Kidney tubule cell (primary cell): Measurements from ENCODE around the gene SPNS3.

Source experiments
- DNase-seq: peaks from one replicate; pipeline ENCODE4 v3.0.0-alpha.2; 2018; ENCODE audit warnings: low spot score

SPNS3 gene

GRCh38 chr17:4465786-4466185 lies 32.0 kb downstream of the SPNS3 start:
- DNase-seq, result no peak

GRCh38 chr17:4467287-4467686 lies 33.5 kb downstream of the SPNS3 start:
- no peak for DNase-seq

GRCh38 chr17:4469552-4469951 lies 35.8 kb downstream of the SPNS3 start:
- no peak for DNase-seq

GRCh38 chr17:4472286-4472685 lies 38.5 kb downstream of the SPNS3 start:
- DNase-seq, result no peak

- no peak for DNase-seq
Observed at GRCh38 chr17:4474093-4474492, 40.4 kb downstream of the SPNS3 start.

- no peak for DNase-seq
Observed at GRCh38 chr17:4475001-4475400, 41.3 kb downstream of the SPNS3 start.

GRCh38 chr17:4475463-4475862 lies 41.7 kb downstream of the SPNS3 start:
- DNase-seq, result no peak

- peak; percentile 11 for DNase-seq
Observed at GRCh38 chr17:4476017-4476416, 42.3 kb downstream of the SPNS3 start.

- peak; percentile 61 for DNase-seq
Observed at GRCh38 chr17:4476511-4477070, 42.9 kb downstream of the SPNS3 start.

GRCh38 chr17:4477255-4477791 lies 43.6 kb downstream of the SPNS3 start:
- DNase-seq, result peak; percentile 67

- no peak for DNase-seq
Observed at GRCh38 chr17:4478318-4478830, 44.6 kb downstream of the SPNS3 start.

GRCh38 chr17:4479340-4479981 lies 45.7 kb downstream of the SPNS3 start:
- peak; percentile 36 for DNase-seq

GRCh38 chr17:4479982-4480751 lies 46.4 kb downstream of the SPNS3 start:
- peak; percentile 99 for DNase-seq

- DNase-seq, result peak; percentile 56
Observed at GRCh38 chr17:4480929-4481898, 47.5 kb downstream of the SPNS3 start.

- DNase-seq, result peak; percentile 58
Observed at GRCh38 chr17:4482338-4483011, 48.7 kb downstream of the SPNS3 start.

GRCh38 chr17:4483012-4483840 lies 49.5 kb downstream of the SPNS3 start:
- peak; percentile 96 for DNase-seq

GRCh38 chr17:4485676-4486646 lies 52.2 kb downstream of the SPNS3 start:
- DNase-seq, result no peak

GRCh38 chr17:4487296-4487695 lies 53.6 kb downstream of the SPNS3 start:
- DNase-seq, result no peak
